Small intestine (tissue), 7 donors: ENCODE data around the gene PDE11A. TPM values are rescaled to one million over a fixed set of nuclear protein-coding genes. Genes with fewer than 3 reads are reported as not detected.
A peak's percentile ranks its signal among the peaks of the same experiment; 100 is the strongest.

Experiments used
- DNase-seq, 2 donors: peaks; one replicate each; pipeline versions ENCODE4 v3.0.0 to v3.0.0-alpha.2; 2013
- FAIRE-seq: peaks from 2 replicates; lab custom pipeline; 2012; peaks lifted over from hg19 to GRCh38; lab: Jason Lieb, UNC
- H3K27ac ChIP-seq, 3 donors: one replicate each; pipeline ENCODE4 v1.5.1; 2013; ENCODE audit warnings: low read length in 2 of 3, mild to moderate bottlenecking in 2 of 3, control low read depth in 1 of 3, inconsistent platforms in 1 of 3, low read depth in 1 of 3, moderate library complexity in 1 of 3
- H3K27me3 ChIP-seq, 3 donors: one replicate each; pipeline ENCODE4 v1.6.1; 2013; ENCODE audit warnings: low read length in 3 of 3, inconsistent platforms in 1 of 3; ENCODE audit not compliant: control insufficient read depth in 3 of 3, insufficient read depth in 3 of 3
- H3K36me3 ChIP-seq, 3 donors: one replicate each; pipeline ENCODE4 v1.6.1; 2013; ENCODE audit warnings: low read length in 3 of 3, inconsistent platforms in 1 of 3, low read depth in 1 of 3, mild to moderate bottlenecking in 1 of 3, moderate library complexity in 1 of 3; ENCODE audit not compliant: control insufficient read depth in 3 of 3, insufficient read depth in 2 of 3
- H3K4me1 ChIP-seq, 3 donors: one replicate each; pipeline ENCODE4 v1.6.1; 2013; ENCODE audit warnings: low read length in 2 of 3, inconsistent platforms in 1 of 3, low read depth in 1 of 3, mild to moderate bottlenecking in 1 of 3, moderate library complexity in 1 of 3; ENCODE audit not compliant: control insufficient read depth in 3 of 3, insufficient read depth in 2 of 3
- H3K4me3 ChIP-seq, 3 donors: one replicate each; pipeline ENCODE4 v1.5.1; 2013; ENCODE audit warnings: low read length in 3 of 3, control low read depth in 1 of 3, inconsistent platforms in 1 of 3, low read depth in 1 of 3, mild to moderate bottlenecking in 1 of 3, moderate library complexity in 1 of 3
- H3K9me3 ChIP-seq, 2 donors: one replicate each; pipeline ENCODE4 v1.6.1; 2013; ENCODE audit warnings: low read depth in 1 of 2, low read length in 1 of 2; ENCODE audit not compliant: control insufficient read depth in 2 of 2, insufficient read depth in 1 of 2
- WGBS, 3 donors: extraction: QIAGEN DNeasy Blood & Tissue Kit; methylation state at CpG; one replicate each; pipeline ENCODE4 v1.1.7; 2013; 5-methylcytosine and 5-hydroxymethylcytosine counted together
- polyA plus RNA-seq, 4 donors: library from polyadenylated mRNA; stranded (reverse) in 3 of 4; unstranded in 1 of 4; fragments of 200-250 nt in 3 of 4; fragments of 120-200 nt in 1 of 4; gene quantifications; one replicate each; pipeline versions ENCODE4 v1.2.1 to v1.2.3, GENCODE V29; 2013
- donor health status: healthy with polysubstance abuse.
- donor health status: control.
- donor health status: control.
- donor health status: Bipolar disorder and iron deficiency.
- donor health status: healthy.

The PDE11A gene
- polyA plus RNA-seq, 4 donors = 0.27 to 3.8 (median 0.84) TPM

GRCh38 chr2:177758591-177759371, 313.8 kb downstream of the PDE11A start:
- no peak overlapping the region for H3K27ac ChIP-seq
- FAIRE-seq = no peak
- DNase-seq = peak; percentile 8 to 37

GRCh38 chr2:177756336-177756735, 316.2 kb downstream of the PDE11A start:
- 68 to 80% (median 69%) methylated on average over 4 of the region's 4 CpGs for WGBS, 3 donors
- DNase-seq = no peak

More at GRCh38 chr2:177758591-177759371, 313.8 kb downstream of the PDE11A start:
- Histone ChIP-seq H3K27me3 (peaks cover 0 to 2% (median 0%) of the 10 kb centered on the region in 3 donors), H3K4me3 (no peak overlapping the region), H3K4me1 (no peaks in the 10 kb centered on the region), H3K36me3 (no peaks in the 10 kb centered on the region), H3K9me3 (no peaks in the 10 kb centered on the region)
- WGBS, 3 donors = 50 to 65% (median 62%) methylated on average over 11 of the region's 11 CpGs

GRCh38 chr2:177754492-177754873, 318.1 kb downstream of the PDE11A start:
- Histone ChIP-seq H3K36me3 (no peaks in the 10 kb centered on the region), H3K27ac (peak overlapping the region in 2 of 3 donors; percentile 60 to 88), H3K9me3 (no peaks in the 10 kb centered on the region), H3K27me3 (no peaks in the 10 kb centered on the region), H3K4me3 (no peak overlapping the region), H3K4me1 (peaks cover 0 to 4% (median 0%) of the 10 kb centered on the region in 3 donors)
- peak in 1 of 2 donors; percentile 8 for DNase-seq
- 54 to 74% (median 69%) methylated on average over 4 of the region's 4 CpGs for WGBS, 3 donors
- FAIRE-seq = no peak

More at GRCh38 chr2:177756336-177756735, 316.2 kb downstream of the PDE11A start:
- H3K4me1 ChIP-seq = peaks cover 0 to 4% (median 0%) of the 10 kb centered on the region in 3 donors
- no peaks in the 10 kb centered on the region for H3K27me3 ChIP-seq
- no peak for FAIRE-seq
- H3K27ac ChIP-seq = no peak overlapping the region
- H3K9me3 ChIP-seq = no peaks in the 10 kb centered on the region
- H3K4me3 ChIP-seq = no peak overlapping the region
- no peaks in the 10 kb centered on the region for H3K36me3 ChIP-seq

GRCh38 chr2:177753682-177754491, 318.7 kb downstream of the PDE11A start:
- no peak for FAIRE-seq
- H3K9me3 ChIP-seq = no peaks in the 10 kb centered on the region
- peak; percentile 31 to 67 for DNase-seq
- no peak overlapping the region for H3K4me3 ChIP-seq
- H3K27ac ChIP-seq = peak overlapping the region in 2 of 3 donors; percentile 60 to 88
- H3K27me3 ChIP-seq = no peaks in the 10 kb centered on the region
- H3K36me3 ChIP-seq = no peaks in the 10 kb centered on the region
- 51 to 62% (median 59%) methylated on average over 5 of the region's 5 CpGs for WGBS, 3 donors
- H3K4me1 ChIP-seq = peaks cover 0 to 4% (median 0%) of the 10 kb centered on the region in 3 donors

DNA sequence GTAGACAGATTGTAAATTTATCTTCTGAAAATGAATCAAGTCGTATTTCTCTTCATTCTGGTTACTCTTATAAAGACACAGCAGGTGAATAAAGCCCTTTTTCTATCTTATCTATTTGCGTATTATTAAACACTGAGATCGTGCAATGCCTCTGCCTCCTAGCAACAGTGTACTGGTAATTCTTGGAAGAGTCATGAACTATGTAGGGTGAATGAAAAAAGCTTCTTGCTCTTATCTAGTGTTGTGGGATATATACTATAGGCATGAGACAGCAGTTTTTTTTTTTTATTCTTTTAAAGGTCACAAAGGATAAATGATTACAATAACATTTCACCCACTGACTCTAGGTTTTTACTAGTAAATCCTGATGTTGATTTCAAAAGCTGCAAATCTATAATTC, 324.2 kb downstream of the PDE11A start:
- Histone ChIP-seq H3K27me3 (no peaks in the 10 kb centered on the region), H3K27ac (no peak overlapping the region), H3K4me1 (no peaks in the 10 kb centered on the region), H3K9me3 (peaks cover 0 to 5% of the 10 kb centered on the region in 2 donors), H3K36me3 (no peaks in the 10 kb centered on the region), H3K4me3 (no peak overlapping the region)
- 23 to 60% (median 33%) methylated on average over 3 of the region's 3 CpGs for WGBS, 3 donors
- FAIRE-seq = no peak
- no peak for DNase-seq

GRCh38 chr2:177747384-177747783, 325.2 kb downstream of the PDE11A start:
- no peak overlapping the region for H3K27ac ChIP-seq
- peaks cover 0 to 5% of the 10 kb centered on the region in 2 donors for H3K9me3 ChIP-seq
- H3K27me3 ChIP-seq = no peaks in the 10 kb centered on the region
- no peaks in the 10 kb centered on the region for H3K36me3 ChIP-seq
- 93 to 96% (median 96%) methylated on average over 4 of the region's 4 CpGs for WGBS, 3 donors
- FAIRE-seq (no peak), DNase-seq (no peak)
- H3K4me3 ChIP-seq = no peak overlapping the region
- H3K4me1 ChIP-seq = no peaks in the 10 kb centered on the region

GRCh38 chr2:177746358-177746757, 326.2 kb downstream of the PDE11A start:
- WGBS, 3 donors = 71 to 92% (median 85%) methylated on average over 2 of the region's 2 CpGs

GRCh38 chr2:177745531-177745930, 327.0 kb downstream of the PDE11A start:
- no peaks in the 10 kb centered on the region for H3K27me3 ChIP-seq
- no peaks in the 10 kb centered on the region for H3K36me3 ChIP-seq
- no peak overlapping the region for H3K4me3 ChIP-seq
- H3K9me3 ChIP-seq = peaks cover 0 to 5% of the 10 kb centered on the region in 2 donors
- FAIRE-seq (no peak), DNase-seq (no peak)
- no peak overlapping the region for H3K27ac ChIP-seq
- WGBS, 3 donors = 90 to 100% (median 100%) methylated on average over 1 of the region's 1 CpG
- H3K4me1 ChIP-seq = no peaks in the 10 kb centered on the region

More at GRCh38 chr2:177746358-177746757, 326.2 kb downstream of the PDE11A start:
- peaks cover 0 to 5% of the 10 kb centered on the region in 2 donors for H3K9me3 ChIP-seq
- FAIRE-seq = no peak
- H3K27ac ChIP-seq = no peak overlapping the region
- no peaks in the 10 kb centered on the region for H3K4me1 ChIP-seq
- no peak overlapping the region for H3K4me3 ChIP-seq
- no peak for DNase-seq
- no peaks in the 10 kb centered on the region for H3K36me3 ChIP-seq
- no peaks in the 10 kb centered on the region for H3K27me3 ChIP-seq
